Heart left ventricle (tissue), 13 donors: Measurements from ENCODE around the gene ORM1.

ENCODE experiments used
- POLR2A ChIP-seq, 2 donors: fragments of 450-650 bp; IDR thresholded peaks; one replicate each; pipeline ENCODE4 v1.6.1; 2017; ENCODE audit warnings: antibody characterized with exemption in 2 of 2, mild to moderate bottlenecking in 2 of 2, moderate library complexity in 2 of 2
- TF ChIP-seq, protein P1 (sequence below), 12 donors: fragments of 200-600 bp; sonication (generic) in 4 of 12; IDR thresholded peaks; one replicate each; pipeline versions ENCODE4 v1.5.0 to v1.8.0; 2018 to 2022; ENCODE audit warnings: antibody characterized with exemption in 12 of 12, mild to moderate bottlenecking in 5 of 12
- donor health status: ischemic (EF 13 %, LVEDD 7.1; RV severe dilation, severe dysfunction).
- donor health status: DM: no; HTN: yes; CAD: no.
- donor health status: DM: no; HTN: no; CAD: no.
- donor health status: ischemic (EF 25% LVEDD 6.9; RV normal size, moderate dysfunction).
- donor health status: ischemic (EF 25% LVEDD 5.7; RV mildly dilated, moderate dysfunction).
- donor health status: ischemic (EF 35%, LVEDD 5.7; RV mildly dilated, moderate dysfunction).
- donor health status: nonischemic (EF 11% LVEDD 7.7; RV severe dilation, severe dysfunction).
- donor health status: DM: yes; HTN: yes; CAD: no.
- donor health status: PGD.
- donor health status: ischemic (EF 29% LVEDD 5.4; RV normal size, mild dysfunction).
- donor health status: nonischemic (EF 23%, LVEDD 6.1; RV moderate dilation, normal function).

DNA sequence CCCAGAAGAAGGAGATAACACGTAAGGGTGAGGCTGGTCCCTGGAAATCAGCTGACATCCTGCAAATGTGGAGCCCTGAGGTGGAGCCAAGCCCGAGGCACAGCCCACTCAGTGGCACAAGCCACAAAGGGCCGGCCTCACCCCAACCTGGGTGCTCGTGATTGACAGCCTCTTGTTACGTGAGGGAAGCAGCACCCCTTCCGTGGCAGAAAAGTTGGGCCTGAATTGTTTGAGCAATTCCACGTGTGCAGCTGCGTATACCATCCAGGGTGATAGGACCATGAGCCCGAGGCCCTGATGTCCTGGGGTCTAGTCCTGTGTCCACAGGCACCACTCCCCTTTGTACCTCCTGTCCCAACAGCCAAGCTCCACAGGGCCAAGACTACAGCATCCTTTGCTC, 11.6 kb downstream of the ORM1 start:
- TF ChIP-seq, protein P1, sequence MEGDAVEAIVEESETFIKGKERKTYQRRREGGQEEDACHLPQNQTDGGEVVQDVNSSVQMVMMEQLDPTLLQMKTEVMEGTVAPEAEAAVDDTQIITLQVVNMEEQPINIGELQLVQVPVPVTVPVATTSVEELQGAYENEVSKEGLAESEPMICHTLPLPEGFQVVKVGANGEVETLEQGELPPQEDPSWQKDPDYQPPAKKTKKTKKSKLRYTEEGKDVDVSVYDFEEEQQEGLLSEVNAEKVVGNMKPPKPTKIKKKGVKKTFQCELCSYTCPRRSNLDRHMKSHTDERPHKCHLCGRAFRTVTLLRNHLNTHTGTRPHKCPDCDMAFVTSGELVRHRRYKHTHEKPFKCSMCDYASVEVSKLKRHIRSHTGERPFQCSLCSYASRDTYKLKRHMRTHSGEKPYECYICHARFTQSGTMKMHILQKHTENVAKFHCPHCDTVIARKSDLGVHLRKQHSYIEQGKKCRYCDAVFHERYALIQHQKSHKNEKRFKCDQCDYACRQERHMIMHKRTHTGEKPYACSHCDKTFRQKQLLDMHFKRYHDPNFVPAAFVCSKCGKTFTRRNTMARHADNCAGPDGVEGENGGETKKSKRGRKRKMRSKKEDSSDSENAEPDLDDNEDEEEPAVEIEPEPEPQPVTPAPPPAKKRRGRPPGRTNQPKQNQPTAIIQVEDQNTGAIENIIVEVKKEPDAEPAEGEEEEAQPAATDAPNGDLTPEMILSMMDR (IDR thresholded peaks at IDR 0.05), result no peak
- TF ChIP-seq POLR2A (IDR thresholded peaks at IDR 0.05), result no peak
